CD1c-positive myeloid dendritic cell (primary cell): ENCODE measurements around the gene ZKSCAN3.
"Not testable (repeated sequence)": the region's sequence is repeated elsewhere in the genome, so short reads cannot be mapped to it uniquely, and the experiment has no call there.

Experiments
- DNase-seq: peaks from one replicate; pipeline ENCODE4 v3.0.0-alpha.2; 2016; ENCODE audit errors: extremely low spot score

ZKSCAN3 gene

DNA sequence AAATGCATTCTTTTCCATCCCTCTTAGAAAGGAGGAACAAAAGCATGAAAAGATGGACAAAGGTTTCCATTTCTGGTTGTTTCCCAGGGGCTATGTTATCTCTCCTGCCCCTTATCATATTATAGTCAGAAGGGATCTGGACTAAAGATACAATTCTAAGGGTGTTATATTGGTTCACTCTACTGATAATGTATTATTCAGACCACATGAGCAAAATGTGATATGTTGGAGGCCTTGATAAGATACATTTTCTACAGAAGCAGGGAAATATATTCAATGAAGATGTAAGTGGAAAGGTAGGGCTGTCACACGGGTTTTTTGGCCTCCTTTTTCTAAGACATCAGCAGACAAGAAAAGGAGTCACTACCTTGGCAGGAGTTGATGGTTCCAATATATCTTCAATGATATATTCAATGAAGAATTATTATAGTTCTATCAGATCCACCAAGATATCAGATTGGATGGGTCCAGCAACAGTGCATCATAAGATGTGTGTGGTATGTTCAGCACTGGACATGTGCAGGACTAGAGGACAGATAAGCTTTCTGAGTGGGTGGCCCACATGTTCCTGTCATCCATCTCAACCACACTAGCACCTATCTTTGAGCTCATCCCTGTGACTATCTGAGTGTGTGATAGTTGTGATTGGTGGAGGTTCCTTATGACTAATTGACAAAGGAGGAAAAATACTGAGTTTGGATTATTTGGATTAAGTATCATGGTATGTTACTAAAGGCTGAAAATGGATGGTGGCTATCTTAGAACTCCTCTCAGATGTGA is 5.7 kb upstream of the ZKSCAN3 start:
- no peak for DNase-seq

GRCh38 chr6:28345201-28345600 is 4.5 kb upstream of the ZKSCAN3 start:
- DNase-seq = no peak

GRCh38 chr6:28347119-28347518 is 2.6 kb upstream of the ZKSCAN3 start:
- no peak for DNase-seq

DNA sequence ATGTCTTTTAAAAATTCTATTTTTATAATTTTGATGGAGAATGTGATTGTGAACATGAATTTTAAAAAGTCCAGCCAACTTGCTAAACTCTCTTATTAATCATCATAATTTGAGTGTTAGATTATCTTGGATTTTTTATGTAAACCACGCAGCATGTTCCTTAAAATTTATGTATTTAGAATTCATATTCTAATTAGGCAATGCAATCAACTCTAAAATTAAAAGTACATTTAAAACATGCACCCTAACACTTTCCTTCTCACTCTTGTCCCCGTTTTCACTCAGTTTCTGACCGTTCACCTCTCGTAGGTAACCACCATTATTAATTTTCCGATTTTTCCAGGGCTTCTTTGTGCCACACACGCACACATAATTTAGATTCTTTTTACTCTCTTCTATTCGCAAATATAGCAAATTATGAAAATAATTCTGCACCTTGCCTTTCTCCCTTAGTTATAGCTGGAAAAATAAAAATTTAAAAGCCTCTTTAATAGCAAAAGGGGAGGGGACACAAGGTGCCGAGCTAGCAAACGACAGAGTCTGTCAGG is 329 bp upstream of the ZKSCAN3 start:
- no peak for DNase-seq

- DNase-seq = peak; percentile 2
Measured at GRCh38 chr6:28351087-28351486, 1.3 kb downstream of the ZKSCAN3 start.

GRCh38 chr6:28351493-28351925 is 1.8 kb downstream of the ZKSCAN3 start:
- no peak for DNase-seq

- no peak for DNase-seq
Measured at GRCh38 chr6:28353356-28353755, 3.6 kb downstream of the ZKSCAN3 start.

GRCh38 chr6:28353981-28354676 is 4.4 kb downstream of the ZKSCAN3 start:
- DNase-seq = no peak

DNA sequence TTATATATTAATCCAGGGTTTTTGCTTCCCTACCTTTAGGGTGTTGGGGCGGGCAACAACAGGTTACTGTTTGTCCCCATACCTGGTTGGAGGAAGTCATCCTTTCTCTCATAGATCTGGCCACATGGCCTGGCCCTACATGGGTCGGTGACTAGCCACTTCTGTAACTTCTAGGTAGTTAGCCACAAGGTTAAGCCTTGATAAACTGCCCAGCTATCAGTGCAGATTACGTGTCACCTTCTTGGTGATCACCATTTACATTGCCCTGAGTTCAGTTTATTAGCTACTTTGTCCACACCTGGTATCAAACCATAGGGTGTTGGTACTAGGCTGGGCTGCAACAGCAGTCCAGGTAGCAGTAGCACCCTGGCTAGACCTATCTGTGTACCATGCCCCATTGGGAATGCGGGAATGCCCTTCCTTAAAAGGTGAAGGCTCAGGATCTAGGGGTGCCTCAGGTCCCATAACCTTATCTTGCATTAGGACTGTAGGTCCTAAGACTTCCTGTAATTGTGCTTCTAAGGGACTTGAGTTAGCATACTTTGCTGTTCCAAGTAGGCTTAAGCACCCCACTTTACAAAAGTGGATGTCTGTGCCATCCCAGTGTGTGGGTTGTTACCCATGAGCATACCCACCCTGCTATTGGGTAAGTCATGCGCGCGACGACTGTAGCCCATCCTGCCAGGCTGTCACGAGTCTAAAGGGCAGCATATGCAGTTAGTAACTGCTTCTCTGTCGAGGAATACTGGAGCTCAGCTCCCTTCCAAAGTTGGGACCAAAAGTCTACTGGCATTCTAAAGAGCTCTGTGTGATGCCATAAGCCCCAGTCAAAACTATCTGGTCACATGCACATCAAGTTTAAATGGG is 5.2 kb downstream of the ZKSCAN3 start:
- DNase-seq = no peak

DNA sequence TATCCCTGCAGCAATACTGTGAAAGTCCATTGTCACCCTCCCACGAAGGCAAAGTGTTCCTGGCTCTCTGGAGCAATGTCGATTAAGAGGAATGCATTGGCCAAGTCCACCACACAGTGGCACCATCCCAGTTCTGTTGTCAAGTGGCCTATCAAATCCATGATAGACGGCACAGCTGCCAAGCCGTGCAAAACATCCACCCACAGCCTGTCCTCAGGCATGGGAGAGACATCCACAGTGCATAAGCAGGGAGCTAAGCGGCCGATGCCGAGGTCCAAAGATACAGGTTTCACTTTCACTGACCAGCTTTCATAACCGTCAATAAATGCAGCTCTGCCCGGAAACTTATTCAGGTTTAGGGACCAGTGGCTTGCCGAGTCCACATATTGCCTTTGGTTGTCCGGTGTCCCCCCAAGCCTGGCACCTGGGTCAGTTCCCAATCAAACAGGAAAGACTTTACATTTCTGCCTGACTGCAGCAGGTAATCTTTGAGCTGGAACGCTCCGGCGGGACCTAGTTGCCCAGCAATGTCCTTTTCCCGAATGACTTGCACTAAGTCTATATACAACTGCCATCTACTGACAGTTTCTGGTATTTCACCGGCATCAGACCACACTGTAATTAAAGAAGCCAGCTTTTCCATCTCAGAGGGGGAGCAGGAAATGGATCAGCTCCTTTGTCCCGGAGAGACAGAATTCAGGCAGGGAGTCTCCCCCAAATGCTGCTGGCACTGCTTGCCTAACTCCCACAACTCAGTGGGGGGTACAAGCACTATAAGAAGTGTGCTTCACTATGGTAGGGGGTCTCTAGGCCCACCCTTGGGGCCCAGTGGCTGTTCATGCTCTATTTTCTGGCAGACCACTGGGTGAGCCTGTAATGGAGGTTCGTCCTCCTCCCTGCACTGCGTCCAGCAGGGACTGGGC is 6.3 kb downstream of the ZKSCAN3 start:
- peak; percentile 80 for DNase-seq

- no peak for DNase-seq
Measured at GRCh38 chr6:28356666-28357020, 6.9 kb downstream of the ZKSCAN3 start.

- no peak for DNase-seq
Measured at GRCh38 chr6:28357036-28357435, 7.3 kb downstream of the ZKSCAN3 start.

GRCh38 chr6:28359562-28359961 is 9.8 kb downstream of the ZKSCAN3 start:
- not testable (repeated sequence) for DNase-seq

DNA sequence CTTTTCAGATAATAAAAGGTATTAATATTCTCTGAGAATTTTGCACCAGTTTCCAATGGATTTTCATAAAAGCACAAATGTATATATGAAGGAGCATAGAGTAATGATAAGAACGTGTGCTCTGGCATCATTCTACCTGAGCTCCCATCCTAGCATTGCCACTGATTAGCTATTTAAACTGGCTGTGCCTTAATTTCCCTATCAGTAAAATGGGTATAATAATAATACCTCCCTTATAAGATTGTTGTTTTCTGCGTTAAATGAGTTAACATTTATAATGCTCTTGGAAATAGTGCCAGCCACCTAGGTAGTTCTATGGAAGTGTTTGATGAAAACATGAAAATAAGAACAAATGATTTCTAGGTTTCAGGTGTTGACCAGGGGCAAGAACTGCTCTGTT is 11.2 kb downstream of the ZKSCAN3 start:
- no peak for DNase-seq

DNA sequence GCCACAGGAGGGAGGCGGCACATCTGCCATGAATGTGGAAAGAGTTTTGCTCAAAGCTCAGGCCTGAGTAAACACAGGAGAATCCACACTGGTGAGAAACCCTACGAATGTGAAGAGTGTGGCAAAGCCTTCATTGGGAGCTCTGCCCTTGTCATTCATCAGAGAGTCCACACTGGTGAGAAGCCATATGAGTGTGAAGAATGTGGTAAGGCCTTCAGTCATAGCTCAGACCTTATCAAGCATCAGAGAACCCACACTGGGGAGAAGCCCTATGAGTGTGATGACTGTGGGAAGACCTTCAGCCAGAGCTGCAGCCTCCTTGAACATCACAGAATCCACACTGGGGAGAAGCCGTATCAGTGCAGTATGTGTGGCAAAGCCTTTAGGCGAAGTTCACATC is 15.8 kb downstream of the ZKSCAN3 start:
- not testable (repeated sequence) for DNase-seq

GRCh38 chr6:28368522-28368921 is 18.8 kb downstream of the ZKSCAN3 start:
- peak; percentile 77 for DNase-seq

DNA sequence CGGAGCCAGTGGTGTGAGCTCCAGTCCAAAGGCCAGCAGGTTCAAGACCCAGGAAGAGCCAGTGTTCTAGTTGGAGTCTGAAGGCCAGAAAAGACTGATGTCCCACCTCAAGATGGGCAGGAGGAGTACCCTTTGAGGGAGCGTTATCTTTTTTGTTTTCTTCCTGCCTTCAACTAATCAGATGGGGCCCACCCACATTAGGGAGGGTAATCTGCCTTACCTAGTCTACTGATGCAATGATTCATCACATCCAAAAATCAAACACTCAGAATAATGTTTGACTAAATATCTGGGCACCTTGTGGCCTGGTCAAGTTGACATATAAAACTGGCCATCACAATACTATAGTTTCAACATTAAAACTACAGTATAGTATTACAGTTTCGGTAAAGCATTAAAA is 19.7 kb downstream of the ZKSCAN3 start:
- no peak for DNase-seq

GRCh38 chr6:28370440-28370839 is 20.7 kb downstream of the ZKSCAN3 start:
- DNase-seq = no peak

DNA sequence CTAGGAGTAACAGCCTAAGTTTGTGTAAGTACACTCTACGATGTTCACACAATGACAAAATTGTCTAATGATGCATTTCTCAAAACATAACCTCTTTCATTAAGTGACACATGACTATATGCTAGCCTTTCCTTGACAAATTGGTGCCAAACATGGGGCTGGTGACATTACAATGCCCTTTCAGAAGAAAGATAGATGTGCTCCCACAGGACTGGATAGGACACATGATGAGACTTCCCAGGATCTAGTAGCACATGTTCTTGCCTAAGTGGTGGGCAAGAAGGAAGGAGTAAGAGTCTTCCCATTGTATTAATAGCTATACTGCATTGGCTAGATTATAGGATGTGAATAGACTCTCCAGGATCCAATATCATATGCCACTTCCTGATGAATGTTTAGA is 21.5 kb downstream of the ZKSCAN3 start:
- DNase-seq = no peak

DNA sequence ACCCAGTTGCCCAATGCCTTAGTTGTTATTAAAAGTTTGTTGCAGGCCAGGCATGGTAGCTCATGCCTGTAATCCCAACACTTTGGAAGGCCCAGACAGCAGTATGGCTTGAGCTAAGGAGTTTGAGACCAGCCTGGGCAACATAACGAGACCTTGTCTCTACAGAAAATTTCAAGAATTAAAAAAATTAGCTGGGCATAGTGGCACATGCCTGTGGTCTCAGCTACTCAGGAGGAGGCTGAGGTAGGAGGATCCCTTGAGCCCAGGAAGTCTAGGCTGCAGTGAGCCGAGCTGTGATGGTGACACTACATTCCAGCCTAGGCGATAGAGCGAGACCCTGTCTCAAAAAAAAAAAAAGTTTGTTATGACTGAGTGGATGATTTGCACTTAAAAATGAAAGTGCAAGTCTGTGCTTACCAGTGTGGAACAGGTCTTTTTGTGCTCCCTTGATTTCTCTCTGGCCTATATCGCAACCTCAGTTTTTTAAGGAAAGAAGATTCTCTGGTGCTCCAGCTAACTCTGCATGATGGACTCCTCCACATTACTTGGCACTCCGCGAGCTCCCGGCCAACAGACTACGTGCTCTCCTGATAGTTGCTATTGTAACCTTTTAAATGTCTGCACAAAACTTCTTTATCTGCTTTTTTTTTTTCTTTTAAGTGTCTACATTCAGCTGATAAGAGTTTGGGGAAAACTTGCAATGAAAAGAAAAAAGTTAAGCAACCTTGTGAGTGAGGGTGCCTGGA is 22.1 kb downstream of the ZKSCAN3 start:
- DNase-seq = no peak
